HG02571 (cell line): Measurements from ENCODE around the gene CACNG7.

ENCODE experiments used
- ATAC-seq: cut with Tn5 transposase; IDR thresholded peaks from one replicate; pipeline ENCODE4 v1.9.1; 2021; ENCODE audit warnings: mild to moderate bottlenecking, moderate library complexity; ENCODE audit not compliant: unreplicated experiment

Gene CACNG7

GRCh38 chr19:53980539-53981375 lies 71.7 kb downstream of the CACNG7 start:
- no peak for ATAC-seq

GRCh38 chr19:53981376-53981951 lies 72.4 kb downstream of the CACNG7 start:
- ATAC-seq, result no peak

- no peak for ATAC-seq
These were observed 72.9 kb downstream of the CACNG7 start for GRCh38 chr19:53982001-53982451.

GRCh38 chr19:53982611-53983010 lies 73.5 kb downstream of the CACNG7 start:
- ATAC-seq, result no peak

GRCh38 chr19:53983457-53984289 lies 74.6 kb downstream of the CACNG7 start:
- no peak for ATAC-seq

GRCh38 chr19:53985863-53986262 lies 76.8 kb downstream of the CACNG7 start:
- ATAC-seq, result no peak

- no peak for ATAC-seq
These were observed 79.9 kb downstream of the CACNG7 start for GRCh38 chr19:53988981-53989380.

GRCh38 chr19:53989600-53990533 lies 80.8 kb downstream of the CACNG7 start:
- no peak for ATAC-seq

GRCh38 chr19:53991224-53992113 lies 82.4 kb downstream of the CACNG7 start, which contains the start of gene CACNG6:
Gene CACNG6, plus strand, starts transcription at chr19:53991637. Its CDS starts 1,241 bp downstream, at chr19:53992878.
- no peak for ATAC-seq

GRCh38 chr19:53992211-53992610 lies 83.1 kb downstream of the CACNG7 start:
- ATAC-seq, result no peak

GRCh38 chr19:53992815-53993214 lies 83.7 kb downstream of the CACNG7 start:
- ATAC-seq, result no peak

GRCh38 chr19:53993448-53993847 lies 84.4 kb downstream of the CACNG7 start:
- no peak for ATAC-seq
